ENCODE data around the gene RAMAC.
"Not testable (repeated sequence)": the region's sequence is repeated elsewhere in the genome, so short reads cannot be mapped to it uniquely, and the experiment has no call there.

RAMAC gene

GRCh38 chr15:83014205-83014653, 28.2 kb downstream of the RAMAC start:
- DNase-seq (ENCODE audit: low spot score): no peak

DNA sequence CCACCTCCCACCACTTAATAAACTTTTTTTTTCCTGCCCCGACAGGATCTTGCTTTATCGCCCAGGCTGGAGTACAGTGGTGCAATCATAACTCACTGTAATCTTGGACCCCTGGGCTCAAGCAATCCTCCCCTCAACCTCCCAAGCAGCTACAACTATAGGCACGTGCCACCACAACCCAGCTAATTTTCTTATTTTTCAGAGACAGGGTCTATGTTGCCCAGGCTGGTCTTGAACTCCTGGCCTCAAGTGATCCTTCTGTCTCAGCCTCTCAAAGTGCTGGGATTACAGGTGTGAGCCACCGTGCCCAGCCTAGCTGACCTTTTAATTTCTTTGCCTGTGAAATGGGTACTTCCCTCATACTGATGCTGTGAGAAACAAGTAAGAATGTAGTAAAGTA, 29.4 kb downstream of the RAMAC start:
- DNase-seq (ENCODE audit: low spot score): no peak

DNA sequence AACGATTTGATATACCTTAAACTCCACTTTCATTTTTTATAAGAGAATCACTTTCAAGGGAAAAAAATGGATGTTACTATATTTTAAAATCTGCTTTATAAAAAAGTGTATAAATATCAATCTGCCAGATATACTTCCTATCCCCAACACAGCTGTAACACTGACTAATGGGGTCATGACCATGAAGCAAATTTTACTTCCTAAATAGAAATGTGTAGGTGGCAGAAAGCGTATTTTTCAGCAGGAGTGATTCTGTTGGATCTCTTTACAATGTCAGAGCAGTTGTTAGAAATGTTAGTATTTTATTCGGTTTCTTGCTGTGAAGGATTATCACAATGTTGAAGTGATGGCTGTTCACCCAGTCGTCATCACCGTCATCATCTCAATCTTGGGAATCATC, 30.9 kb downstream of the RAMAC start:
- no peak for DNase-seq (ENCODE audit: low spot score)

DNA sequence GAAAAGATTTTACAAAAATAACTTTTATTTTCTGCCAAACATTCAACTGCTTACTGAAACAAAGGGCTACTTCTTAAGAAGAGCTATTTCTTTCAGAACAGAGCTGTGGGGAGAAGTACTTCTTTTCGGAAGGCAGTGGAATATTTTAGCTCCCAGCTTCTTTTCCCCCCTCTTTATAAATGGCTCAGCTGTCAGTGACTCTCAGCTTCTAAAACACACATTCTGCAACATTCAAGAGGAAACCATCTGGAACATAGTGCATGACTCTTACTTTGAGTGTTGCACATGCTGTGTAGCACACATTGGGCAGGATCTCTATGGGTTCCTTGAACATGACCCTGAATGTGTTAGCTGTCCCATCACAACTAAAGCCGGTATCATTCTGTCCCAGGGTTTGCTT, 32.4 kb downstream of the RAMAC start:
- DNase-seq (ENCODE audit: low spot score): no peak

DNA sequence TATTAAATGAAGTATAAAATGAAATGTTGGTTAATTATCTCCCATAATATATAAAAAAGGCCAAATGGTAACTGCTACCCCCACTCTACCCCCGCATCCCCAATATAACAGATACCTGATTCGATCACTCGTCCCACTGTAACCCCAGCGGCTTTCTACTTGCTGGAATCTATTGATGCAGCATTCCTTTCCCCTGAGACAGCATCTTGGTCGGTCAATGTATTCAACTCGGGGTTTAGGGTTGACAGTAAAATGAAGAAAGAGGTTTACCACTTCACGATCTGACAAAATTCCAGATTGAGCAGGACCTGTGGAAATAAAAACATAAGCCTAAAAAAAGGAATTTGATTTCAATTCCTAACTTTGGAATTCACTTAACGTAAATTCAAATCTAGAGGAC, 44.0 kb downstream of the RAMAC start:
- DNase-seq (ENCODE audit: low spot score): peak; percentile 21

GRCh38 chr15:83031234-83031633, 45.2 kb downstream of the RAMAC start:
- DNase-seq (ENCODE audit: low spot score): not testable (repeated sequence)

DNA sequence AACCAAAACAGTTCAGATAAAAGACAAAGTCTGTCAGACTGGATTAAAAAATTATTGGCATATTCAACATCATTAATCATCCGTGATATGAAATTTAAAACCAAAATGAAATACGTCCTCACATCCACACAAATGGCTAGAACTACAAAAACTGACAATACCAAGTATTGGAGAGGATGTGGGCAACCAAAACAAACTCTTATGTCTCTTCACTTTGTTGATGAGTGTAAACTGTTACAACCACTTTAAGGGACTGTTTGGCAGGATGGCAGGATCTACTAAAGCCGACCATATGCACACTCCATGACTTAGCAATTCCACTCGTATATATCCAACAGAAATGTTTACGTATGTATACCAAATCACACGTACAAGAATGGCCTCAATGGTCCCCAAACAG, 50.2 kb downstream of the RAMAC start:
- DNase-seq (ENCODE audit: low spot score): no peak

DNA sequence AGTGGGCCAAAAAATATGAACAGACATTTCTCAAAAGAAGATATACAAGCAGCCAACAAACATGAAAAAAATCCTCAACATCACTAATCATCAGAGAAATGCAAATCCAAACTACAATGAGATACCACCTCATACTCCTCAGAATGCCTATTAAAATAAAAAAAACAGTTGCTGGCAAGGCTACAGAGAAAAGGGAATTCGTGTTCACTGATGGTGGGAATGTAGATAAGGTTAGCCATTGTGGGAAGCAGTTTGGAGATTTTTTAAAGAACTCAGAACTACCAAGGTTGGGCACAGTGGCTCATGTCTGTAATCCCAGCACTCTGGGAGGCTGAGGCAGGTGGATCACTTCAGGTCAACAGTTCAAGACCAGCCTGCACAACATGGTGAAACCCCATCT, 53.2 kb downstream of the RAMAC start:
- no peak for DNase-seq (ENCODE audit: low spot score)
